ENCODE results near the gene GLS.
A peak's percentile ranks its signal among the peaks of the same experiment; 100 is the strongest.

Gene GLS

GRCh38 chr2:190877436-190877835, 3.2 kb upstream of the GLS start:
- H3K4me1 ChIP-seq (ENCODE audit: control insufficient read depth, insufficient read depth, low read length), result no peaks in the 10 kb centered on the region; the same call in 1 of the 2 replicates
- CTCF ChIA-PET, result interaction anchor here (1.7 kb wide), 2 partner anchors 9 to 27 kb away, joined by 5 read pairs; no protein-coding TSS in a partner anchor
- POLR2A ChIA-PET, result no interaction called here
- no peaks in the 10 kb centered on the region for H3K36me3 ChIP-seq (ENCODE audit: control insufficient read depth in 2 of 2, insufficient read depth in 1 of 2, low read length in 2 of 2)
- TF ChIP-seq PRDM10 (tag by site-specific recombination; IDR thresholded peaks at IDR 0.05) (no peak), ZNF324 (tag by site-specific recombination; IDR thresholded peaks at IDR 0.05) (no peak), ZNF513 (tag by site-specific recombination; IDR thresholded peaks at IDR 0.05) (no peak), ZNF670 (tag by site-specific recombination; IDR thresholded peaks at IDR 0.05; ENCODE audit: low read depth) (no peak), ZNF354C (tag by site-specific recombination; IDR thresholded peaks at IDR 0.05; ENCODE audit: borderline replicate concordance, low read depth) (no peak), ZNF664 (tag by site-specific recombination; IDR thresholded peaks at IDR 0.05) (no peak), ZNF10 (tag by site-specific recombination; IDR thresholded peaks at IDR 0.05) (no peak), ZNF518A (tag by site-specific recombination; conservative IDR thresholded peaks at IDR 0.05; ENCODE audit: low read depth) (no peak), ZNF626 (tag by site-specific recombination; IDR thresholded peaks at IDR 0.05) (no peak)
- H3K4me3 ChIP-seq (ENCODE audit: low read depth, low read length), result no peak overlapping the region
- no peaks in the 10 kb centered on the region for H3K9me3 ChIP-seq (ENCODE audit: control insufficient read depth, insufficient read depth, low read depth, low read length)
- H3K27ac ChIP-seq (ENCODE audit: extremely low read depth, low read depth, low read length), result no peak overlapping the region

GRCh38 chr2:190879474-190880377, 895 bp upstream of the GLS start:
- POLR2A ChIA-PET, result interaction anchor here (0.5 to 2.9 kb wide), 8 partner anchors 9 to 644 kb away, joined by 3 to 18 read pairs (median 5); no protein-coding TSS in a partner anchor
- CTCF ChIA-PET, result interaction anchor here (2.5 kb wide), 1 partner anchor 29 kb away, joined by 12 read pairs; no protein-coding TSS in a partner anchor
- no peaks in the 10 kb centered on the region for H3K9me3 ChIP-seq (ENCODE audit: control insufficient read depth, insufficient read depth, low read depth, low read length)
- H3K4me3 ChIP-seq (ENCODE audit: low read depth, low read length), result peak overlapping the region; percentile 57
- peaks cover 2% of the 10 kb centered on the region; the same call in 1 of the 2 replicates for H3K4me1 ChIP-seq (ENCODE audit: control insufficient read depth, insufficient read depth, low read length)
- H3K27ac ChIP-seq (ENCODE audit: extremely low read depth, low read depth, low read length), result peak overlapping the region; percentile 75
- H3K36me3 ChIP-seq (ENCODE audit: control insufficient read depth in 2 of 2, insufficient read depth in 1 of 2, low read length in 2 of 2), result no peaks in the 10 kb centered on the region
- no peak for TF ChIP-seq TRIM28 (IDR thresholded peaks at IDR 0.05; ENCODE audit: borderline replicate concordance, low read length)
- TF ChIP-seq ZFP41 (tag by site-specific recombination; IDR thresholded peaks at IDR 0.05; ENCODE audit: borderline replicate concordance), result no peak
- no peak for TF ChIP-seq KLF16 (tag by site-specific recombination; IDR thresholded peaks at IDR 0.05)
- 0 out of 2 replicates have a peak, but pooled peaks have one; percentile 44 for TF ChIP-seq ZNF121 (tag by site-specific recombination; IDR thresholded peaks at IDR 0.05)
- no peak for TF ChIP-seq ZNF223 (tag by site-specific recombination; IDR thresholded peaks at IDR 0.05)
- no peak for TF ChIP-seq ZBTB48 (tag by site-specific recombination; IDR thresholded peaks at IDR 0.05)
- TF ChIP-seq ZNF174 (tag by site-specific recombination; IDR thresholded peaks at IDR 0.05), result no peak

Measured in HEK293 (cell line).